Muscle of leg (tissue), 9 donors: Measurements from ENCODE around the gene NEXMIF. TPM values are rescaled to one million over a fixed set of nuclear protein-coding genes. Genes with fewer than 3 reads are reported as not detected.

Experiments used
- polyA plus RNA-seq, 8 donors: library from polyadenylated mRNA; unstranded; fragments of 120-200 nt; gene quantifications; one replicate each; pipeline versions ENCODE4 v1.2.1 to v1.2.3, GENCODE V29; 2013; ENCODE audit warnings: inconsistent platforms in 1 of 8, low replicate concordance in 1 of 8; ENCODE audit not compliant: insufficient read length in 8 of 8, insufficient read depth in 1 of 8
- total RNA-seq: library from RNA; stranded (reverse); fragments of 120-200 nt; gene quantifications from one replicate; pipeline ENCODE4 v1.2.4, GENCODE V29; 2013

Gene NEXMIF
- total and polyA plus RNA-seq, 9 donors = 0.22 to 1.5 (median 0.35) TPM

Other genes with a start within 250 kb of the NEXMIF start
- 20.1 TPM for gene ABCB7, start 230.8 kb upstream of the NEXMIF start, total RNA-seq
- 10 to 100 TPM; 18.0 to 23.4 (median 19.1) TPM for gene ABCB7, start 230.8 kb upstream of the NEXMIF start, polyA plus RNA-seq